NT2/D1 (cell line): ENCODE results near the gene SAA1.

ENCODE experiments used
- YY1 ChIP-seq: IDR thresholded peaks from 2 replicates; pipeline ENCODE4 v1.6.1; 2011; ENCODE audit not compliant: insufficient read length, insufficient read depth
- ZNF274 ChIP-seq: IDR thresholded peaks from 2 replicates; pipeline ENCODE4 v1.6.1; 2011; ENCODE audit warnings: mild to moderate bottlenecking, low read depth, low read length

- TF ChIP-seq ZNF274 (no peak), YY1 (no peak)
Observed at GRCh38 chr11:18229501-18229900, 36.6 kb upstream of the SAA1 start.
